Smooth muscle cell (in vitro differentiated cells): ENCODE results near the gene MPEG1. TPM values are rescaled to one million over a fixed set of nuclear protein-coding genes. Genes with fewer than 3 reads are reported as not detected.

ENCODE experiments used
- DNase-seq: peaks from one replicate; lab custom pipeline; 2025; ENCODE audit not compliant: unreplicated experiment; lab: John Stamatoyannopoulos, UW
- H2AFZ ChIP-seq: fragments of 200-600 bp; sonication (generic); 2 replicates; pipeline ENCODE4 v1.6.0; 2016; ENCODE audit warnings: antibody characterized with exemption, low read depth, mild to moderate bottlenecking
- H3F3A ChIP-seq: fragments of 200-600 bp; sonication (generic); 2 replicates; pipeline ENCODE4 v1.6.0; 2017; ENCODE audit warnings: antibody characterized with exemption, low read depth
- H3K27ac ChIP-seq: fragments of 200-600 bp; sonication (generic); 2 replicates; pipeline ENCODE4 v1.5.1; 2016; ENCODE audit warnings: low read depth, mild to moderate bottlenecking
- H3K27me3 ChIP-seq: fragments of 200-600 bp; sonication (generic); 2 replicates; pipeline ENCODE4 v1.6.1; 2016; ENCODE audit warnings: low read depth, mild to moderate bottlenecking
- H3K36me3 ChIP-seq: fragments of 200-600 bp; sonication (generic); 2 replicates; pipeline ENCODE4 v1.5.1; 2016; ENCODE audit warnings: low read depth
- H3K4me1 ChIP-seq: fragments of 200-600 bp; sonication (generic); 2 replicates; pipeline ENCODE4 v1.5.1; 2016; ENCODE audit warnings: low read depth
- H3K4me2 ChIP-seq: fragments of 200-600 bp; sonication (generic); 2 replicates; pipeline ENCODE4 v1.6.0; 2016; ENCODE audit warnings: mild to moderate bottlenecking
- H3K4me3 ChIP-seq: fragments of 200-600 bp; sonication (generic); 2 replicates; pipeline ENCODE4 v1.5.1; 2016; ENCODE audit warnings: mild to moderate bottlenecking
- H3K79me2 ChIP-seq: fragments of 200-600 bp; sonication (generic); 2 replicates; pipeline ENCODE4 v1.6.0; 2016; ENCODE audit warnings: low read depth, mild to moderate bottlenecking
- H3K9ac ChIP-seq: fragments of 200-600 bp; sonication (generic); 2 replicates; pipeline ENCODE4 v1.6.0; 2016; ENCODE audit warnings: low read depth
- H3K9me3 ChIP-seq: fragments of 200-600 bp; sonication (generic); replicated peaks from 2 replicates; pipeline ENCODE4 v1.5.1; 2016; ENCODE audit warnings: low read depth
- H4K20me1 ChIP-seq: fragments of 200-600 bp; sonication (generic); 2 replicates; pipeline ENCODE4 v1.6.0; 2016; ENCODE audit warnings: low read depth
- CTCF ChIP-seq: fragments of 200-600 bp; sonication (generic); IDR thresholded peaks from 2 replicates; pipeline ENCODE4 v1.5.1; 2017; ENCODE audit warnings: borderline replicate concordance, mild to moderate bottlenecking, antibody characterized with exemption; ENCODE audit not compliant: insufficient read depth, poor library complexity, severe bottlenecking
- WGBS: methylation state at CpG from one replicate; pipeline ENCODE4 v1.1.7; 2016; ENCODE audit warnings: low lambda C conversion rate; 5-methylcytosine and 5-hydroxymethylcytosine counted together
- polyA plus RNA-seq: library from polyadenylated mRNA; unstranded; fragments of >200 nt; fragmentation: Nextera tagmentation; extraction: Ambion mirVana; gene quantifications from 2 replicates; pipeline ENCODE4 v1.2.1, GENCODE V29; 2016
- total RNA-seq: library from RNA; depleted of rRNA; stranded (reverse); fragments of >200 nt; gene quantifications from 2 replicates; pipeline ENCODE4 v1.2.3, GENCODE V29; 2014

MPEG1 gene
- total and polyA plus RNA-seq, 2 experiments from 2014 or later = 0.07 to 0.13 TPM

GRCh38 chr11:59173080-59173963 is 39.4 kb downstream of the MPEG1 start:
- peak overlapping the region; percentile 68 for H3K9ac ChIP-seq
- H3K27ac ChIP-seq = peak overlapping the region; percentile 85
- peak; percentile 52 for DNase-seq
- peak overlapping the region; percentile 76 for H2AFZ ChIP-seq
- H3K4me1 ChIP-seq = peaks cover 27% of the 10 kb centered on the region
- no peak for TF ChIP-seq CTCF
- H3K36me3 ChIP-seq = no peaks in the 10 kb centered on the region
- peak overlapping the region; percentile 78 for H3K4me3 ChIP-seq
- peak overlapping the region; percentile 98 for H3K4me2 ChIP-seq
- no peaks in the 10 kb centered on the region for H3K9me3 ChIP-seq
- peaks cover 12% of the 10 kb centered on the region for H3F3A ChIP-seq
- H3K27me3 ChIP-seq = no peaks in the 10 kb centered on the region
- WGBS = 1% methylated on average over 37 of the region's 37 CpGs
- H4K20me1 ChIP-seq = peaks cover 6% of the 10 kb centered on the region
- peaks cover 11% of the 10 kb centered on the region for H3K79me2 ChIP-seq

DNA sequence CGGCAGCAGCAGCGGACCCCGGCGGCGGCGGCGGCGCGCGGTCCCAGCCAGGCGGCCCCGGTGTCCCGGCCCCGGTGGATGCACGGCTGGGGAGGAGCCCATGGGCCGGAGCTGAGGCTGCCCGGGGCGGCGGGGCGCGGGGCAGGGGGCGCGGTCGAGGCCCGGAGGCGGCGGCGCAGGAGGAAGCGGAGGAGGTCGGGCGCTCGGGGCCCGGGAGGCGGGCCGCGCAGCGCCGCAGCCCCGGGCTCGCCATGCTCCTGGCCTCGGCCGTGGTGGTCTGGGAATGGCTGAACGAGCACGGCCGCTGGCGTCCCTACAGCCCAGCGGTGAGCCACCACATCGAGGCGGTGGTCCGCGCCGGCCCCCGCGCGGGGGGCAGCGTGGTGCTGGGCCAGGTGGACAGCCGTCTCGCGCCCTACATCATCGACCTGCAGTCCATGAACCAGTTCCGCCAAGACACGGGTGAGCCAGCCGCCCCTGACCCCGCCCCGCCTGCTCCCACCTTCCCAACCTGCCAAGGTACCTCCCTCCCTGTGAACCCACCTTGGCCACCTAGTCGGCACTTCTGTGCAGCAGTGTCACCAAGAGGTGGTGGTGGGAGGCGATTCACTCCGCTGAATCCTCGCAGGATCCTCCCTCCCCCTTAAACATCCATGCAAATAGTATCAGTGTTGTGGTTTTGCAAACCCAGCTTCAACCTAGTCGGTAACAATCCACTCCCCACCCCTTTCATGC is 40.2 kb downstream of the MPEG1 start:
- peak overlapping the region; percentile 98 for H3K4me2 ChIP-seq
- H2AFZ ChIP-seq = peak overlapping the region; percentile 76
- H3K4me3 ChIP-seq = peak overlapping the region; percentile 78
- H3K36me3 ChIP-seq = no peaks in the 10 kb centered on the region
- peaks cover 27% of the 10 kb centered on the region for H3K4me1 ChIP-seq
- WGBS = 0% methylated on average over 56 of the region's 70 CpGs
- no peaks in the 10 kb centered on the region for H3K27me3 ChIP-seq
- peaks cover 8% of the 10 kb centered on the region for H3K79me2 ChIP-seq
- H3K9ac ChIP-seq = peak overlapping the region; percentile 68
- H4K20me1 ChIP-seq = peaks cover 6% of the 10 kb centered on the region
- no peaks in the 10 kb centered on the region for H3K9me3 ChIP-seq
- DNase-seq = no peak
- no peak for TF ChIP-seq CTCF
- H3F3A ChIP-seq = peaks cover 12% of the 10 kb centered on the region
- H3K27ac ChIP-seq = peak overlapping the region; percentile 85

DNA sequence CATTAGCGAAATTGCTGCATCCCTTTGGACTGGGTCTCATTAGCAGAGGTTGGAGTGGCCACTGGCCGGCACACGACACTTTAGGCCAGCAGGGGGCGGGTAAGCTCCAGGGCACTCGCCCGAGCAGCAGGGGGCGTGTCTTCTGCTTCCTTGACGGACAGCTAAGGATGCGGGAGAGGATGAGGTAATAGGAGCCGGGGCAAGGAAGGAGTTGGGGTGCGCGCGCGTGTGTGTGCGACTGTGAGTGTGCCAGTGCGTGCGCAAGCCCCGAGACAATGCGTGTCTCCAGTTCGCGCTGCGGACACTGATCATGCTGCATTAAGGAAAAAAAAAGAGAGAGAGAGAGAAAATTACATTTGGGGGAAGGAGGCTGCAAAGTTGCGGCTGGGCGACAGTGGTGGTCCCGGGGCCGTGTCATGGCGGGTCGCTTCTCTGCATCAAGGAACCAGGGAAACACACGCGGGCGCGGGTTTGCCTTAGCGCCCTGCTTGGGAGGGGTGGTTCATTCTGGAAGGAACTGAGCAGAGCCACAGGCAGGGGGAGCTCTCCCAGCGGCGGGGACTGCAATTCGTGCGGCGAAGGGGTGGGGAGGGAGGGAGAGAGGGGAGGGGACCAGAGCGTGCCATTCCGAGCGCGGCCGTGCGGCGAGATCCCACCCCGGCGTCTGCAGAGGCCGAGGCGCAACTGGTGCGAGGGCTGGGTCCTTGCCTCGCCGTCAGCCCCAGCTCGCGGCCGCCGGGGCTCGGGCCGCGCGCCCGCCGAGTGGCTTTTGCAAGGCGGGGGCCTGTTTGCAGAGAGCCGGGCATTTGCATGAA is 41.0 kb downstream of the MPEG1 start, which contains the start of gene DTX4:
DTX4 (plus strand) TSS at position 625 of the 815 bp plus-strand sequence. CDS start 464 bp downstream, outside the sequence.
- DNase-seq = peak; percentile 66

More for the DNA sequence above, 41.0 kb downstream of the MPEG1 start, which contains the start of gene DTX4:
- peaks cover under 1% of the 10 kb centered on the region for H3K79me2 ChIP-seq
- no peaks in the 10 kb centered on the region for H3K27me3 ChIP-seq
- H3K4me1 ChIP-seq = peaks cover 27% of the 10 kb centered on the region
- peak; percentile 92 for TF ChIP-seq CTCF
- peaks cover 12% of the 10 kb centered on the region for H3F3A ChIP-seq
- H3K27ac ChIP-seq = peak within 1 kb of the TSS; percentile 85
- under 1% methylated on average over 41 of the region's 64 CpGs for WGBS
- H3K9me3 ChIP-seq = no peaks in the 10 kb centered on the region
- H3K36me3 ChIP-seq = no peaks in the 10 kb centered on the region
- H4K20me1 ChIP-seq = peaks cover 1% of the 10 kb centered on the region
- peak within 1 kb of the TSS; percentile 68 for H3K9ac ChIP-seq
- H3K4me2 ChIP-seq = peak within 1 kb of the TSS; percentile 98
- H3K4me3 ChIP-seq = peak within 1 kb of the TSS; percentile 78
- peak within 1 kb of the TSS; percentile 76 for H2AFZ ChIP-seq
